ENCODE results near the gene IGF2R.

IGF2R gene

GRCh38 chr6:160022793-160023192 is 53.9 kb downstream of the IGF2R start:
- ChIA-PET POLR2A (ENCODE audit: low non-redundant PET) (no interaction called here), CTCF (no interaction called here)
- no peak for TF ChIP-seq CTCF (conservative IDR thresholded peaks at IDR 0.05; ENCODE audit: low read depth)
- no peak for DNase-seq (ENCODE audit: low spot score)
- H3K27ac ChIP-seq = no peak overlapping the region

- ChIA-PET POLR2A (ENCODE audit: low non-redundant PET) (no interaction called here), CTCF (no interaction called here)
- no peak for TF ChIP-seq CTCF (conservative IDR thresholded peaks at IDR 0.05; ENCODE audit: low read depth)
- no peak overlapping the region for H3K27ac ChIP-seq
- DNase-seq (ENCODE audit: low spot score) = no peak
Observed at GRCh38 chr6:160024152-160024551, 55.3 kb downstream of the IGF2R start.

- DNase-seq (ENCODE audit: low spot score) = no peak
- ChIA-PET CTCF (interaction anchor here (0.6 kb wide), 1 partner anchor 39 kb away, joined by 4 read pairs; no protein-coding TSS in a partner anchor), POLR2A (ENCODE audit: low non-redundant PET) (no interaction called here)
- H3K27ac ChIP-seq = no peak overlapping the region
- no peak for TF ChIP-seq CTCF (conservative IDR thresholded peaks at IDR 0.05; ENCODE audit: low read depth)
Observed at GRCh38 chr6:160027076-160027475, 58.2 kb downstream of the IGF2R start.

- TF ChIP-seq CTCF (conservative IDR thresholded peaks at IDR 0.05; ENCODE audit: low read depth) = no peak
- CTCF ChIA-PET = interaction anchor here (0.6 to 0.9 kb wide), 3 partner anchors 128 to 973 kb away, joined by 3 to 5 read pairs (median 4); no protein-coding TSS in a partner anchor
- POLR2A ChIA-PET (ENCODE audit: low non-redundant PET) = no interaction called here
- H3K27ac ChIP-seq = 0 out of 2 replicates have a peak overlapping the region, but pooled peaks have one; percentile 80
- no peak for DNase-seq (ENCODE audit: low spot score)
Observed at GRCh38 chr6:160027931-160028330, 59.0 kb downstream of the IGF2R start.

GRCh38 chr6:160028487-160029275 is 59.8 kb downstream of the IGF2R start:
- H3K27ac ChIP-seq = peak overlapping the region; percentile 80
- ChIA-PET CTCF (interaction anchor here (0.6 to 0.9 kb wide), 3 partner anchors 128 to 974 kb away, joined by 3 to 5 read pairs (median 4); no protein-coding TSS in a partner anchor), POLR2A (ENCODE audit: low non-redundant PET) (no interaction called here)
- TF ChIP-seq CTCF (conservative IDR thresholded peaks at IDR 0.05; ENCODE audit: low read depth) = no peak
- DNase-seq (ENCODE audit: low spot score) = no peak

- ChIA-PET POLR2A (ENCODE audit: low non-redundant PET) (no interaction called here), CTCF (interaction anchor here (0.9 kb wide), 1 partner anchor 12 kb away, joined by 4 read pairs; no protein-coding TSS in a partner anchor)
- no peak for TF ChIP-seq CTCF (conservative IDR thresholded peaks at IDR 0.05; ENCODE audit: low read depth)
- peak overlapping the region; percentile 80 for H3K27ac ChIP-seq
- DNase-seq (ENCODE audit: low spot score) = peak; percentile 7
Observed at GRCh38 chr6:160029525-160029924, 60.6 kb downstream of the IGF2R start.
